ENCODE measurements around the gene TTC7B.

DNA sequence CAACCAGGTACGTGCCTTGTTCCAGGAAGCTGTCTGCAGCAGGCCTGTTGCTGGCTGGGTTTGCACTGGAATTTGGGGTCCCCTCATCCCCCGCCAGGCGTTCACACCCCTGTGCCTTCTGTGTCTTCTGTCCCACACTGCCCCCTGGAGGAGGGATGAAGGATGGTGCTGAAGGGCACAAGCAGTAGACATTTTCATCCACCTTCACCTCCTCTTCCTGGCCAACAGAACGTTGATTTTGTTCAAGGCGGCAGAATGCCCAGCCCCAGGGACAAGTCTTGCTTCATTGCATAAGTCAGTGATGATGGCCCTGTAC, 297.3 kb downstream of the TTC7B start:
- TF ChIP-seq POLR2A (IDR thresholded peaks at IDR 0.05; ENCODE audit: low read depth, low read length) (no peak), POLR2AphosphoS5 (IDR thresholded peaks at IDR 0.05; ENCODE audit: low read depth, low read length) (no peak), TAF1 (IDR thresholded peaks at IDR 0.05; ENCODE audit: borderline replicate concordance, low read depth, low read length) (no peak)
